ENCODE data around the gene PTPRH.
"Not testable (repeated sequence)": the region's sequence is repeated elsewhere in the genome, so short reads cannot be mapped to it uniquely, and the experiment has no call there.

Gene PTPRH

GRCh38 chr19:55228015-55228391, 18.7 kb upstream of the PTPRH start:
- intact Hi-C loops (cut with DNase I) = no loop called here
- no peak for DNase-seq

GRCh38 chr19:55227241-55228014, 18.1 kb upstream of the PTPRH start:
- intact Hi-C loops (cut with DNase I) = no loop called here

GRCh38 chr19:55226788-55227187, 17.5 kb upstream of the PTPRH start:
- DNase-seq = peak in 13 of 42 donors; percentile 13 to 48 (median 28)
- intact Hi-C loops (cut with DNase I) = no loop called here

More at GRCh38 chr19:55227241-55228014, 18.1 kb upstream of the PTPRH start:
- DNase-seq = no peak

- no peak for DNase-seq
- intact Hi-C loops (cut with DNase I) = no loop called here
Observed at GRCh38 chr19:55226273-55226672, 17.0 kb upstream of the PTPRH start.

- no peak for DNase-seq
- intact Hi-C loops (cut with DNase I) = no loop called here
Observed at GRCh38 chr19:55225415-55225958, 16.2 kb upstream of the PTPRH start.

GRCh38 chr19:55224679-55225414, 15.5 kb upstream of the PTPRH start:
- not testable (repeated sequence) for DNase-seq

GRCh38 chr19:55224038-55224665, 14.9 kb upstream of the PTPRH start:
- intact Hi-C loops (cut with DNase I) = no loop called here
- DNase-seq = no peak

More at GRCh38 chr19:55224679-55225414, 15.5 kb upstream of the PTPRH start:
- intact Hi-C loops (cut with DNase I) = not testable (repeated sequence)

- intact Hi-C loops (cut with DNase I) = no loop called here
- no peak for DNase-seq
Observed at GRCh38 chr19:55223291-55224037, 14.2 kb upstream of the PTPRH start.

- DNase-seq = no peak
- intact Hi-C loops (cut with DNase I) = no loop called here
Observed at GRCh38 chr19:55220525-55220924, 11.2 kb upstream of the PTPRH start.

GRCh38 chr19:55216461-55217198, 7.3 kb upstream of the PTPRH start:
- peak; percentile 67 to 95 (median 84) for DNase-seq
- intact Hi-C loops (cut with DNase I) = no loop called here

- intact Hi-C loops (cut with DNase I) = no loop called here
- DNase-seq = no peak
Observed at GRCh38 chr19:55213547-55213946, 4.2 kb upstream of the PTPRH start.

GRCh38 chr19:55212447-55212846, 3.1 kb upstream of the PTPRH start:
- peak in 2 of 42 donors; percentile 17 to 21 for DNase-seq
- intact Hi-C loops (cut with DNase I) = no loop called here

GRCh38 chr19:55209693-55210472, 582 bp upstream of the PTPRH start:
- no peak for DNase-seq
- intact Hi-C loops (cut with DNase I) = no loop called here

- intact Hi-C loops (cut with DNase I) = no loop called here
- peak in 34 of 42 donors; percentile 22 to 82 (median 56) for DNase-seq
Observed at GRCh38 chr19:55206664-55207500, 2.4 kb downstream of the PTPRH start.

GRCh38 chr19:55202199-55202598, 7.1 kb downstream of the PTPRH start:
- DNase-seq; intact Hi-C loops (cut with DNase I): not testable (repeated sequence)

- intact Hi-C loops (cut with DNase I) = no loop called here
- no peak for DNase-seq
Observed at GRCh38 chr19:55199620-55200204, 9.6 kb downstream of the PTPRH start.
